Measurements from ENCODE around the gene BID.
"Not testable (repeated sequence)": the region's sequence is repeated elsewhere in the genome, so short reads cannot be mapped to it uniquely, and the experiment has no call there.

BID gene

GRCh38 chr22:17769013-17769715, 5.1 kb downstream of the BID start:
- DNase-seq (ENCODE audit: low spot score), result no peak

DNA sequence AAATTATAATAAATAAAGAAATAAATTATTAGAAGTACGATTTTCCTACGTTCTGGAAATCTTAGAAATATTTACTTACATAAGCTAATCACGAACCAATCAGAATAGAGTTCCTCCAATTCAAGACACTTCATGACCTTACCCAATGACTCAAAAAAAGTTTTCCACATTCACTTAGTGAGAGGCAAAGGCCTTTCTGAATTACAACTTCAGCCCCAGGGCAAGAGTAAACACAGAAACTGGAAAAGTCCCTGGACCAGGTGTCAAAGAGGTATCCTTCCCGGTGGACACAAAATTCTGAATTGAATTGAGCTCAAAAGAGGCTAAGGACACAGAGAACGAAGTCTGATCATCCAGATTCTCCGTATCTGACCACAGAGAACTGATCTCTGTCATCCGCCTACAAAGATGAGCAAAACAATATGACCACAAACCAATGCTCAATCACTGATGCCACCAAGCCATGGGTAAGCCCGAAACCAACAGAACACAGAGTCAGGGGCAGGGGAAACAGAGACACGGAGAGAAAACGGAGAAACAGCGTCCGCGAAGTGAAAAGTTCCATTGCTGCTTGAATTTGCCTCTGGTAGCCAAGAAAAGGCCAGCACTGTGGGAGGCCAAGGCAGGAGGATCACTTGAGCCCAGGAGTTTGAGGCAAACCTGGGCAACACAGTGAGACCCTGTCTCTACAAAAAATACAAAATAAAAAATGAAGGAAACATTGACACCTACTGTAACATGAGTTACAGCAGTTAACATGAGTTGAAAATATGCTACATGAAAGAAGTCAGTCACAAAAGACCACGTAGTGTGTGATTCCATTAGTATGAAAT, 6.8 kb downstream of the BID start:
- DNase-seq (ENCODE audit: low spot score), result no peak

- not testable (repeated sequence) for DNase-seq (ENCODE audit: low spot score)
Measured at GRCh38 chr22:17764852-17765251, 9.4 kb downstream of the BID start.

DNA sequence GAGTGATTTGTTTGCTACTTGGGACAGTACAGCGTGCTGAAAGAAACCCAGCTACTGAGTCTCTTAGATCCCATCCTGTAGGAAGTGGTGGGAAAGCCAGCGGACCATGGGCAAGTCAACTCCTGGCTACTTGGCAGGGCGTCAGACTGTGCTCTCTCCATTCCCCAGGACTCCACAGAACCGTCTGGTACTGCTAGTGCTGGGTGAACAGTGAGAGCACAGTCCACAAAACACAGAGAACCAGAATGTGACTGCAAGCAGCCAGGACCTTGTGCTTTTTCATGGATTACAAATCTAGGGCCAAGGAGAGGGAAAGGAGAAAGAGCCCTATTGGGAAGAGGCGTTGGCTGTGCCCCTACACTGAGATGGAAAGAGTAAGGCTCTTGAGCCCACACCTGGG, 10.2 kb downstream of the BID start:
- DNase-seq (ENCODE audit: low spot score), result no peak

DNA sequence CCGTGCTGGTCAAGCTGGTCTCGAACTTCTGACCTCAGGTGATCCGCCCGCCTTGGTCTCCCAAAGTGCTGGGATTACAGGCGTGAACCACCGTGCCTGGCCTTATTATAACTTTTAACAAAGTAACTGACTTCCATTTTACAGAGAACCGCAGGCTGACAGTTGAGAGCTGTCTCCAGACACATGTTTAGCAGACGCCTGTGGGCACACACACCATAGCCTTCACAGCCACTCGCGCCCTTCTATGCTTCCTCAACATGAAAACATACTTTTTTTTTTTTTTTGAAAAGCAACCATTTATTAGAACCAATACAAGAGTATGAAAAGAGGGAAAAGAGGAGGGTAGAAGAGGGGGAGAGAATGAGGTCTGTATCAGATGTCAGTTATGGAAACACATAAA, 10.8 kb downstream of the BID start:
- DNase-seq (ENCODE audit: low spot score), result not testable (repeated sequence)

DNA sequence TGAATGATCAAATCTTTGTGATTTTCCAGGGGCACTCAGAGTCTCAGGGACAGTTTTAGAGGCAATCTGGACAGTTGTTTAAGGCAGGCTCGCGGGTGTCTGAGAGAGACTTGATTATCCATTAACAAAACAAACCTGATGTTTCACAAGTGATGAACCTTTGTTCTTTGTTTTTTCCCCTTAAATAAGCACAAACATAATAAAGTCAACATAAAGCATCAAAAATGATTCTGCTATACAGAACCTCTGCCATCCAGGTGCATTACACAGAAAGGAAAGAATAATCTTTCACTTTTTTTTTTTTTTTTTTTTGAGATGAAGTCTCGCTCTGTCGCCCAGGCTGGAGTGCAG, 13.2 kb downstream of the BID start:
- no peak for DNase-seq (ENCODE audit: low spot score)

DNA sequence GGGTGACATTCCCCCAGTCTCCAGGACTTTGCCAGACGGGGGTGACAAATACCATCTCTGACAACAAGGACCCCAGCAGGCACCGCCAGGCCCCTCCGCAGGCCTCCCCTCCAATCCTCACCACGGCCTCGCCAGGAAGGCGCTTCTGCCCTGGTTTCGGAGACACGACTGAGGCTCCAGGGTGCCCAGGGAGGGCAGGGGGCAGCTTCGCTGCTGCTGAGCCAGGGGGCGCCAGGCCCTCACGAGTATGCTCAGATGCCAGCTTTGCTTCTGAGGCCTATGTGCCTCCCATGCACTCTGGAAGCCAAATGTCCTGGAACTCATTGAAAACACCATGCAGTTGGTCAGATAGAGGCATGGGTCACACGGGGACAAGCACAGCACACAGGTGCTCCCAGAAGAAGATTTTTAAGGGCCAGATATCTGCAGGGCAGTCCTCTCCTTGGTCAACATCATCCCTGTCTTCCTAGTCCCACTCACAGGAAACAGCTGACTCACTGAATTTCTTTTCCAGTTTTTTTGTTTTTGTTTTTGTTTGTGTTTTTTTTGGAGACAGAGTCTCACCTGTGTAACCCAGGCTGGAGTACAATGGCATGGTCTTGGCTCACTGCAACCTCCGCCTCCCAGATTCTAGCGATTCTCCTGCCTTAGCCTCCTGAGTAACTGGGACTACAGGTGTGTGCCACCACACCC, 19.9 kb downstream of the BID start:
- DNase-seq (ENCODE audit: low spot score), result no peak

GRCh38 chr22:17753401-17753989, 20.8 kb downstream of the BID start:
- no peak for DNase-seq (ENCODE audit: low spot score)

GRCh38 chr22:17751596-17751995, 22.7 kb downstream of the BID start:
- no peak for DNase-seq (ENCODE audit: low spot score)

GRCh38 chr22:17749605-17750395, 24.5 kb downstream of the BID start:
- no peak for DNase-seq (ENCODE audit: low spot score)

GRCh38 chr22:17748555-17749353, 25.5 kb downstream of the BID start:
- DNase-seq (ENCODE audit: low spot score), result no peak

GRCh38 chr22:17746916-17747315, 27.4 kb downstream of the BID start:
- DNase-seq (ENCODE audit: low spot score), result no peak

DNA sequence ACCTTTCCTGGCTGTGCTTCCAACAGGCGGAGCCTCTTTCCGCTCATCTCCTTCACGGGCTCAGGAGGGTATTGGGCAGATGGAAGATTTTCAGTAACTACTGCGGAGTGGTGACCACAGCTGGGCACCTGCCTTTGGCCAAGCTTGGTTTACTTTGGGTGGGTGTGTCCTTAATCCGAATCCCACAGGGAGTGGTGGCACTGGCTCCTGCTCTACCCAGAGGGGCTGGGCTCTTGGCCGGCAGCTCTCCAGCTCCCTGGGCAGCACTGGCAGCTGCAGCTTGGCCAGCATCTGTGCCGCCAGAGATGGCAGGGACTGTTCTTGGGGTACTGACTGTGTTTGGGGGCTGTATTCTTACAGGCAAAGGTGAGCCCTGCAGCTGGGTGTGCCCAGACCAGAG, 29.8 kb downstream of the BID start:
- no peak for DNase-seq (ENCODE audit: low spot score)

- DNase-seq (ENCODE audit: low spot score), result no peak
Measured at GRCh38 chr22:17743661-17744411, 30.4 kb downstream of the BID start.

GRCh38 chr22:17742527-17742902, 31.8 kb downstream of the BID start:
- DNase-seq (ENCODE audit: low spot score), result peak; percentile 80

GRCh38 chr22:17741866-17742526, 32.3 kb downstream of the BID start:
- DNase-seq (ENCODE audit: low spot score), result no peak

DNA sequence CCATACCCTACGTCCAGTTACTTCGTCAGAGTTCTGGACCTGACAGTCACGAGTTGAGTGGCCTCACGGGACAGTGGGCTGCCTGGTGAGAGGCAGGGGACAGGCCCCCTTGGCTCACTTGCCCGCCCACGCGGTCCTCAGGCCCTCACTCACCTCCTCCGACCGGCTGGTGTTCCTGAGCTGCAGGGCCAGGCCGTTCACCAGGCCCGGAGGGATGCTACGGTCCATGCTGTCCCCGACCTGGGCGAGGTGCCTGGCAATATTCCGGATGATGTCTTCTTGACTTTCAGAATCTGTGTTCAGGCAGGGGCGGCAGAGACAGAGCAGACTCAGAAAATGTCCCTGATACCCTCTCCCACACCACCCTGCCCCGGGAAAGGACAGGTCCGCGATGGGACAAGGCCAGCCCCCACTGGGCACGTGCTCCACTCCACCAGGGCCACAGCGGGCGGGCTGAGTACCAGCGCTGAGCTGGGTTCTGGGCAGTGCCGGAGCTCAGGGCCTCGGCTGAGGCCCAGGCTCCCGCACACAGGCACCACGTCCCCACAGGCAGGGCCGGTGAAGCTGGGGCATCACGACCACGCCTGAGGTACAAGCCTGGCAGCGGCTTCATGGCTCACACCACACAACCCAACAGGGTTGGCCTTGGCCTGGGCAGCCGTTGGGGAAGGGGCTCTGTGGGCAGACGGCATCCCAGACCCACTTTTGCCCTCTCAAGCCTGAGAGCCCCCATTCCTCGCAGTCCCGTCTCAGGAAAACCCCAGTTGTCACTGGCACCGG, 34.9 kb downstream of the BID start:
- no peak for DNase-seq (ENCODE audit: low spot score)

GRCh38 chr22:17738386-17739128, 35.7 kb downstream of the BID start:
- no peak for DNase-seq (ENCODE audit: low spot score)
